Stimulated activated CD4-positive, alpha-beta T cell treated with anti-CD3 and anti-CD28 coated beads, TNF-alpha, amount 100 ng/mL, for 4 hours (primary cell): ENCODE measurements around the gene ASB2.

Experiments used
- DNase-seq, 3 experiments: peaks; one replicate each; pipeline ENCODE4 v3.0.0-alpha.2; 2020; ENCODE audit warnings: low read depth in 3 of 3

Gene ASB2

GRCh38 chr14:93976477-93977057 lies at the start of gene ASB2:
TSS of gene ASB2 (minus strand) at chr14:93976570. CDS start at chr14:93964539, 12,031 bp downstream.
- DNase-seq = no peak

- no peak for DNase-seq
Observed at GRCh38 chr14:94025720-94026119, 49.4 kb upstream of the ASB2 start.

- no peak for DNase-seq
Observed at GRCh38 chr14:94024549-94024948, 48.2 kb upstream of the ASB2 start.

- DNase-seq = no peak
Observed at GRCh38 chr14:94022532-94023411, 46.4 kb upstream of the ASB2 start.

- DNase-seq = no peak
Observed at GRCh38 chr14:94021416-94022157, 45.2 kb upstream of the ASB2 start.

GRCh38 chr14:94021001-94021400 lies 44.6 kb upstream of the ASB2 start:
- DNase-seq = no peak

GRCh38 chr14:94020267-94020666 lies 43.9 kb upstream of the ASB2 start:
- no peak for DNase-seq

- DNase-seq = no peak
Observed at GRCh38 chr14:94019329-94019728, 43.0 kb upstream of the ASB2 start.

GRCh38 chr14:94018308-94018707 lies 41.9 kb upstream of the ASB2 start:
- no peak for DNase-seq

GRCh38 chr14:94016446-94016976 lies 40.1 kb upstream of the ASB2 start:
- DNase-seq = no peak

GRCh38 chr14:94015223-94015622 lies 38.9 kb upstream of the ASB2 start:
- DNase-seq = no peak

GRCh38 chr14:94014382-94014781 lies 38.0 kb upstream of the ASB2 start:
- no peak for DNase-seq

- no peak for DNase-seq
Observed at GRCh38 chr14:94011795-94012194, 35.4 kb upstream of the ASB2 start.

- DNase-seq = no peak
Observed at GRCh38 chr14:94010625-94011024, 34.3 kb upstream of the ASB2 start.

- no peak for DNase-seq
Observed at GRCh38 chr14:94009767-94010166, 33.4 kb upstream of the ASB2 start.

GRCh38 chr14:94008234-94008633 lies 31.9 kb upstream of the ASB2 start:
- no peak for DNase-seq

- no peak for DNase-seq
Observed at GRCh38 chr14:94005324-94006073, 29.1 kb upstream of the ASB2 start.

- DNase-seq = no peak
Observed at GRCh38 chr14:94004015-94004414, 27.6 kb upstream of the ASB2 start.

- DNase-seq = no peak
Observed at GRCh38 chr14:94003397-94003796, 27.0 kb upstream of the ASB2 start.

- DNase-seq = peak in 2 of 3 experiments; percentile 17 to 45
Observed at GRCh38 chr14:94001501-94002396, 25.4 kb upstream of the ASB2 start.

GRCh38 chr14:94001016-94001415 lies 24.6 kb upstream of the ASB2 start:
- DNase-seq = no peak
